ENCODE measurements around the gene TRUB2. TPM values are rescaled to one million over a fixed set of nuclear protein-coding genes. Genes with fewer than 3 reads are reported as not detected.

TRUB2 gene
- total RNA-seq, 2 experiments from 2014 or later, result 43.5 to 45.4 TPM

DNA sequence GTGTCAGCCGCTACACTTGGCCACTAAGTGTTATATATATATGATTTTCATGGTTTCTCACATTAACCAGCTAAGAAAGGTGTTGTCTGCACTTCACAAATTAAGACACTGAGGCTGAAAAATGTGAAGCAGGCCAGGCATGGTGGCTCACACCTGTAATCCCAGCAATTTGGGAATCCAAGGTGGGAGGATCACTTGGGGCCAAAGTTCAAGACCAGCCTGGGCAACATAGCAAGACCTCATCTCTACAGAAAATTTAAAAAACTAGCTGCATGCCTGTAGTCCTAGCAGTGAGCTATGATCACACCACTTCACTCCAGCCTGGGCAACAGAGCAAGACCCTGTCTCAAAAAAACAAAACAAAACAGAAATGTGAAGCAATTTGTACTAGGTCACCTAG lies 2.2 kb upstream of the TRUB2 start:
- Mint-ChIP-seq H3K4me1 (peaks cover 19% of the 10 kb centered on the region), H3K4me3 (peak overlapping the region; percentile 95), H3K27ac (no peak overlapping the region), H3K27me3 (no peaks in the 10 kb centered on the region), H3K36me3 (peaks cover 7% of the 10 kb centered on the region), H3K9me3 (no peaks in the 10 kb centered on the region)
- no peak for DNase-seq

DNA sequence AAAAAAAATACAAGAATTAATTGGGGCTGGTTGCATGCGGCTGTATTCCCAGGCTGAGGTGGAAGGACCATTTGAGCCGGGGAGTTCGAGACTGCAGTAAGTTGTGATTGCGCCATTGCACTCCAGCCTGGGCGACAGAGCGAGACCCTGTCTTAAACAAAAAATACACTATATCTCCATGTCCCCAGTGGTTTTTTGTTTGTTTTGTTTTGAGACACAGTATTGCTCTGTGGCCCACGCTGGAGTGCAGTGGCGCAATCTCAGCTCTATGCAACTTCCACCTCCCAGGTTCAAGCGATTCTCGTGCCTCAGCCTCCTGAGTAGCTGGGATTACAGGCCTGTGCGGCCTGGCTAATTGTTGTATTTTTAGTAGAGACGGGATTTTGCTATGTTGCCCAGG lies 1.5 kb upstream of the TRUB2 start:
- peak overlapping the region; percentile 98 for H3K27ac Mint-ChIP-seq

GRCh38 chr9:128323212-128323730 lies 1.0 kb upstream of the TRUB2 start:
- peak overlapping the region; percentile 98 for H3K27ac Mint-ChIP-seq
- no peaks in the 10 kb centered on the region for H3K9me3 Mint-ChIP-seq
- peaks cover 11% of the 10 kb centered on the region for H3K36me3 Mint-ChIP-seq
- no peaks in the 10 kb centered on the region for H3K27me3 Mint-ChIP-seq
- peak overlapping the region; percentile 95 for H3K4me3 Mint-ChIP-seq
- no peak for DNase-seq
- peaks cover 19% of the 10 kb centered on the region for H3K4me1 Mint-ChIP-seq

More for the DNA sequence above, 1.5 kb upstream of the TRUB2 start:
- H3K36me3 Mint-ChIP-seq, result peaks cover 7% of the 10 kb centered on the region
- H3K4me1 Mint-ChIP-seq, result peaks cover 19% of the 10 kb centered on the region
- no peak for DNase-seq
- H3K4me3 Mint-ChIP-seq, result peak overlapping the region; percentile 95
- H3K9me3 Mint-ChIP-seq, result no peaks in the 10 kb centered on the region
- H3K27me3 Mint-ChIP-seq, result no peaks in the 10 kb centered on the region

DNA sequence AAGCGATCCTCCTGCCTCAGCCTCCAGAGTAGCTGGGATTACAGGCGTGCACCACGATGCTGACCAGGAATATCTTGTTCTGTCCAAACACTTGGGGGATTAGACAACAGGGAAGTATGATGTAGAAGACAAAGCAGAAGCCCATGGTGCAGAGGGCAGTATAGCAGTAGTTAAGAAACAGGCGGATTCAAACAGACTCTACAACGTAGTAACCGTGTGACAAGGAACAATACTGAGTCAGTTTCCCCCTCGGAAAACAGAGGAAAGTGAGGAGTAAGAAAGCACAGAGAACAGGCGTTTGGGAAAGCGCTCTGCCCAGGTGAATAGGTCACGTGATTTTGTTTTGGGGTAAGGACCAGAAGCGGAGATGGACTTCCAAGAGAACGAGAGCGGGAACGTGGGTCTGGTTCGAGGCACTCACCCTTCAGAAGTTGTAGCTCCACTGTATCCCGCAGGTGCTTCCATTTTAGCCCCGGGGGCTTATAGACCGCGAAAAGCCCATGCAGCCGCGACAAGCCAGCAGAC lies 306 bp downstream of the TRUB2 start:
- DNase-seq, result no peak
- Mint-ChIP-seq H3K4me1 (peaks cover 19% of the 10 kb centered on the region), H3K4me3 (peak overlapping the region; percentile 95), H3K36me3 (peaks cover 9% of the 10 kb centered on the region), H3K27ac (peak overlapping the region; percentile 98), H3K9me3 (no peaks in the 10 kb centered on the region), H3K27me3 (no peaks in the 10 kb centered on the region)

- Mint-ChIP-seq H3K27me3 (no peaks in the 10 kb centered on the region), H3K36me3 (peaks cover 9% of the 10 kb centered on the region), H3K4me3 (peak overlapping the region; percentile 95), H3K9me3 (no peaks in the 10 kb centered on the region), H3K4me1 (peaks cover 19% of the 10 kb centered on the region), H3K27ac (no peak overlapping the region)
- DNase-seq, result no peak
These were observed 904 bp downstream of the TRUB2 start for GRCh38 chr9:128321343-128321742.

DNA sequence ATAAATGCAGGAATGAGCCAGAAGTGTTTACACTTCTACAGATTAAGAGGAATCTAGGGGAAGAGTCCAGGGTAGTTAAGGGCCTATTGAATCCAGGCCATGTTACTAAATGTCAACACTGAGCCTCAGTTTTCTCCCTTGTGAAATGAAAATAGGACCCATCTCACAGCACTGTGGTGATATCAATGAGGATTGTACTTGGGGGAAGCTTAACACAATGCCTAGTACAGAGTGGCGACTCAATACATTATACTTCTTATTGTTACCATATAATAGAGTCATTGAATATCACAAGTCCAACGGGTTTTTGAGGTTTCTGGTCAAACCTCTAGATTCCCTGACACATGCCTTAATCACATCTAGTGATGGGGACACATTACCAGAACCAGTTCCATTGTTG lies 4.6 kb downstream of the TRUB2 start:
- Mint-ChIP-seq H3K36me3 (peaks cover 9% of the 10 kb centered on the region), H3K27me3 (no peaks in the 10 kb centered on the region), H3K4me1 (no peaks in the 10 kb centered on the region), H3K27ac (no peak overlapping the region), H3K4me3 (no peak overlapping the region), H3K9me3 (no peaks in the 10 kb centered on the region)
- DNase-seq, result no peak

- no peak overlapping the region for H3K27ac Mint-ChIP-seq
- no peaks in the 10 kb centered on the region for H3K4me1 Mint-ChIP-seq
- no peak for DNase-seq
- no peak overlapping the region for H3K4me3 Mint-ChIP-seq
- H3K36me3 Mint-ChIP-seq, result peaks cover 9% of the 10 kb centered on the region
- no peaks in the 10 kb centered on the region for H3K9me3 Mint-ChIP-seq
- H3K27me3 Mint-ChIP-seq, result no peaks in the 10 kb centered on the region
These were observed 5.8 kb downstream of the TRUB2 start for GRCh38 chr9:128316421-128316820.

DNA sequence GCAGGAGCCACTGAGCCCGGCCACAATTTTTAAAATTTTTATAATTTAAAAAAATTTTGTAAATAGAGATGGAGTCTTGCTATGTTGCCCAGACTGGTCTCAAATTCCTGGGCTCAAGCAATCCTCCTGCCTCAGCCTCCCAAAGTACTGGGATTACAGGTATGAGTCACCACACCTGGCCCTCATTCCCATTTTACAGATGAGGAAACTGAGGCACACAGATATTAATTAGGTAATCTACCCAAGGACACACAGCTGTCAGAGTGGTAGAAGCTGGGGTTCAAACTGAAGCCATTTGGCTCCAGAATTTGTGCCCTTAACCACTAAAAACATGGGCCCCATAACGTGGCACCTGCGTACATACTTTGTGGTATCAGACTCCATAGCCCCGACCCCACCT lies 7.5 kb downstream of the TRUB2 start:
- H3K27ac Mint-ChIP-seq, result no peak overlapping the region
- no peak for DNase-seq
- H3K4me1 Mint-ChIP-seq, result no peaks in the 10 kb centered on the region
- H3K9me3 Mint-ChIP-seq, result no peaks in the 10 kb centered on the region
- H3K36me3 Mint-ChIP-seq, result peaks cover 9% of the 10 kb centered on the region
- H3K27me3 Mint-ChIP-seq, result no peaks in the 10 kb centered on the region
- no peak overlapping the region for H3K4me3 Mint-ChIP-seq

DNA sequence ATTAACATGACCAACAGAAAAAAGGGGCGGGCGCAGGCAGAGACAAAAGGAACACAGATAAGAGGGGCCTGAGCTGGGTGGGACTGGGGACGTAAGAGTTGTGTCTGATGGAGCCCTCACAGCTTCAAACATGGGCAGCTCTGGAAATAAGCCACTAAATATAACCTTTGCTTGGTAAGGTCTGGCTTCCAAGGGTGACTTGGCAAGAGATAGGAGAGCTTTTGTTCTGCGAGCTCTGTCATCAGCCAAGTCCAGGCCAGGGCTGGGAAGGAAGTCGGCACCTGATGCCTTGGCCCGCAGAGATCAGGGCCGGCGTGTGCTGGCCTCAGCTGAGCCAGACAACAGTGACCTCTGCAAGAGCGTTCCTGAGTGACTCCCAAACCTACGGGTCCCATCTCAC lies 11.8 kb downstream of the TRUB2 start:
- Mint-ChIP-seq H3K27me3 (no peaks in the 10 kb centered on the region), H3K9me3 (no peaks in the 10 kb centered on the region), H3K27ac (no peak overlapping the region), H3K4me3 (no peak overlapping the region), H3K4me1 (no peaks in the 10 kb centered on the region), H3K36me3 (peaks cover 9% of the 10 kb centered on the region)
- DNase-seq, result no peak

- Mint-ChIP-seq H3K27me3 (no peaks in the 10 kb centered on the region), H3K27ac (no peak overlapping the region), H3K36me3 (peaks cover 9% of the 10 kb centered on the region), H3K4me1 (no peaks in the 10 kb centered on the region), H3K4me3 (no peak overlapping the region), H3K9me3 (no peaks in the 10 kb centered on the region)
- DNase-seq, result no peak
These were observed 12.7 kb downstream of the TRUB2 start for GRCh38 chr9:128309551-128309950.

GRCh38 chr9:128304971-128305288 lies 17.3 kb downstream of the TRUB2 start:
- no peak for DNase-seq
- Mint-ChIP-seq H3K27me3 (no peaks in the 10 kb centered on the region), H3K9me3 (no peaks in the 10 kb centered on the region), H3K36me3 (peaks cover 5% of the 10 kb centered on the region), H3K27ac (no peak overlapping the region), H3K4me3 (no peak overlapping the region), H3K4me1 (no peaks in the 10 kb centered on the region)

DNA sequence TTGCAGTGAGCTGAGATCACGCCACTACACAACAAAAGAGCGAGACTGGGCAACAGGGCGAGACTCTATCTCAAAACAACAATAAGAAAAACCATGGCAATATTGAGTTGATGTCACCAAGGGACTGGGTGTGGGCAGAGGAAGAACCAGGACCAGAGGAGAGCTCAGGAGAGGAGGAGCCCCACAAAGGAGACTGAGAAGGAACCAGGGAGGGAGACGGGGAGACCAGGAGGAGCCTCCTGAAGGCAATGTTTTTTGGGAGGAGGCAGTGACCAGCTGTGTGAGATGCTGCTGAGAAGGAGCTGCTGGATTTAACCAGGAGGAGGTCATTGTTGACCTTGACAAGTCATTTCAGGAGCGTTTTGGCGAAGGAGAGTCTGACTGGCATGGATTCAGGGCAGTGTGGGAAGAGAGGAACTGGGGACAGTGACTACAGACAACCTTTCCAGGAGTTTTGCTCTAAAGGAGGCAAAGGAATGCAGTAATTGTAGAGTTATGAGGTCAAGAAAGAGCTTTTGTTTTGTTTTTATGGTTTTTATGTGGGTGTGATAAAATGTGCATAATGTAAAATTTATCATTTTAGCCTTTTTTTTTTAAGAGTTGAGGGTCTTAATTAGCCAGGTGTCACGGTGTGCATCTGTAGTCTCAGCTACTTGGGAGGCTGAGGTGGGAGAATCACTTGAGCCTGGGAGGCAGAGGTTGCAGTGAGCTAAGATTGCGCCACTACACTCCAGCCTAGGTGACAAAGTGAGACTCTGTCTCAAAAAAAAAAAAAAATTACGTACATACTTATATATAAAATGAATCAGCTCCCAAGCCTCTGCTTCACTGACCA lies 17.9 kb downstream of the TRUB2 start:
- no peak for DNase-seq
- Mint-ChIP-seq H3K9me3 (no peaks in the 10 kb centered on the region), H3K27ac (no peak overlapping the region), H3K4me3 (no peak overlapping the region), H3K4me1 (no peaks in the 10 kb centered on the region), H3K27me3 (no peaks in the 10 kb centered on the region), H3K36me3 (peaks cover 5% of the 10 kb centered on the region)

- H3K36me3 Mint-ChIP-seq, result no peaks in the 10 kb centered on the region
These were observed 23.4 kb downstream of the TRUB2 start for GRCh38 chr9:128298535-128299482.

DNA sequence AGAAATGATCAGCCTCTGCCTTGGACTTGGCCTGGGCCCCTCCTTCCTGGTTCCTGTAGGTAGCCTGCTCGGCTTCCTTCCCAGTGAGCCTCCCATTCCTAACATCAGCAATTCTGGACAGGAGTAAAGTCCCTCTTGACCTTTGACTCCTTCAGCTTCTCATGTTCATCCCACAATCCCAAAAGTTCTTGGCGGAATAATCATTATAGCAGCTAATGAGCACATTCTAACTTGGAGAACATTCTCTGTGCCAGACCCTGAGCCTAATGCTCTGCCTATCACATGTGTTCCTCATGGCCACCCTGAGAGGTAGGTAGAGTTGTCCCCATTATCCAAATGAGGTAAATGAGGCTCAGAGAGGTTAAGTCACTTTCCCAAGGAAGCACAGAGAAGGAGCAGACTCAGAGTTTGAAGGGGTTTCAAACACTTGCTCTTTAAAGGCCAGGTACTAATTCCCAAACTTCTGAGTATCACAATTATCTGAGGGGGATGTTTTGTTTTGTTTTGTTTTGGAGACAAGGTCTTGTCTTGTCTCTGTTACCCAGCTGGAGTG lies 24.9 kb downstream of the TRUB2 start:
- no peak overlapping the region for H3K4me3 Mint-ChIP-seq
- H3K4me1 Mint-ChIP-seq, result peaks cover 2% of the 10 kb centered on the region
- H3K27me3 Mint-ChIP-seq, result no peaks in the 10 kb centered on the region
- no peaks in the 10 kb centered on the region for H3K9me3 Mint-ChIP-seq
- no peak overlapping the region for H3K27ac Mint-ChIP-seq
- no peaks in the 10 kb centered on the region for H3K36me3 Mint-ChIP-seq
- no peak for DNase-seq

More at GRCh38 chr9:128298535-128299482, 23.4 kb downstream of the TRUB2 start:
- no peak for DNase-seq
- Mint-ChIP-seq H3K27ac (no peak overlapping the region), H3K9me3 (no peaks in the 10 kb centered on the region), H3K27me3 (no peaks in the 10 kb centered on the region), H3K4me3 (no peak overlapping the region), H3K4me1 (peaks cover 2% of the 10 kb centered on the region)

All from activated naive CD8-positive, alpha-beta T cell treated with anti-CD3 and anti-CD28 coated beads for 36 hours (primary cell).